SK-N-SH (cell line): ENCODE data around the gene SLC2A13.

Source experiments
- CHD2 ChIP-seq: fragments of 150-350 bp; IDR thresholded peaks from 2 replicates; pipeline ENCODE4 v1.6.1; 2018; ENCODE audit warnings: low read length; ENCODE audit not compliant: partially characterized antibody
- CTCF ChIP-seq: fragments of 200-600 bp; sonication (generic); IDR thresholded peaks from 2 replicates; pipeline ENCODE4 v1.6.1; 2017; ENCODE audit warnings: antibody characterized with exemption, mild to moderate bottlenecking, moderate library complexity
- ELF1 ChIP-seq: IDR thresholded peaks from 2 replicates; pipeline ENCODE4 v1.4.0; 2012
- MXI1 ChIP-seq: IDR thresholded peaks from 2 replicates; pipeline ENCODE4 v1.6.1; 2012; ENCODE audit warnings: mild to moderate bottlenecking, low read depth, low read length, improper control_type of control experiment
- NRF1 ChIP-seq: IDR thresholded peaks from 2 replicates; pipeline ENCODE4 v1.6.1; 2012; ENCODE audit warnings: low read depth, mild to moderate bottlenecking, low read length
- POLR2AphosphoS5 ChIP-seq: IDR thresholded peaks from 2 replicates; pipeline ENCODE4 v1.6.1; 2012; ENCODE audit warnings: low read depth, low read length
- RAD21 ChIP-seq: IDR thresholded peaks from 2 replicates; pipeline ENCODE4 v1.6.1; 2012; ENCODE audit warnings: mild to moderate bottlenecking, low read length
- REST ChIP-seq: IDR thresholded peaks from 2 replicates; pipeline ENCODE4 v1.6.1; 2012; ENCODE audit warnings: mild to moderate bottlenecking, low read depth, low read length, moderate library complexity
- SIN3A ChIP-seq: IDR thresholded peaks from 2 replicates; pipeline ENCODE4 v1.6.1; 2012; ENCODE audit warnings: low read depth, mild to moderate bottlenecking, low read length, moderate library complexity, borderline replicate concordance
- SMC3 ChIP-seq: IDR thresholded peaks from 2 replicates; pipeline ENCODE4 v1.6.1; 2012; ENCODE audit warnings: low read depth, low read length, improper control_type of control experiment
- USF2 ChIP-seq: fragments of 150-350 bp; IDR thresholded peaks from 2 replicates; pipeline ENCODE4 v1.6.1; 2017; ENCODE audit warnings: antibody characterized with exemption, low read length, low read depth, borderline replicate concordance

- TF ChIP-seq REST = no peak
- TF ChIP-seq CTCF = no peak
- TF ChIP-seq CHD2 = no peak
- TF ChIP-seq NRF1 = no peak
- TF ChIP-seq RAD21 = no peak
- no peak for TF ChIP-seq USF2
- no peak for TF ChIP-seq SIN3A
- TF ChIP-seq ELF1 = no peak
- no peak for TF ChIP-seq POLR2AphosphoS5
- no peak for TF ChIP-seq MXI1
- TF ChIP-seq SMC3 = no peak
Measured at GRCh38 chr12:39763890-39764169, 342.1 kb downstream of the SLC2A13 start.
